Stimulated activated CD8-positive, alpha-beta memory T cell treated with anti-CD3 and anti-CD28 coated beads, Interleukin-4, amount 100 ng/mL, for 4 hours (primary cell): ENCODE measurements around the gene OXER1.

Source experiments
- DNase-seq, 2 donors: peaks; one replicate each; pipeline ENCODE4 v3.0.0-alpha.2; 2020; ENCODE audit warnings: low read depth in 2 of 2, low spot score in 1 of 2

OXER1 gene

GRCh38 chr2:42764096-42764495, at the start of gene OXER1:
Gene OXER1 (minus strand): TSS chr2:42764135. CDS start chr2:42764062, 73 bp downstream.
- DNase-seq, result no peak

DNA sequence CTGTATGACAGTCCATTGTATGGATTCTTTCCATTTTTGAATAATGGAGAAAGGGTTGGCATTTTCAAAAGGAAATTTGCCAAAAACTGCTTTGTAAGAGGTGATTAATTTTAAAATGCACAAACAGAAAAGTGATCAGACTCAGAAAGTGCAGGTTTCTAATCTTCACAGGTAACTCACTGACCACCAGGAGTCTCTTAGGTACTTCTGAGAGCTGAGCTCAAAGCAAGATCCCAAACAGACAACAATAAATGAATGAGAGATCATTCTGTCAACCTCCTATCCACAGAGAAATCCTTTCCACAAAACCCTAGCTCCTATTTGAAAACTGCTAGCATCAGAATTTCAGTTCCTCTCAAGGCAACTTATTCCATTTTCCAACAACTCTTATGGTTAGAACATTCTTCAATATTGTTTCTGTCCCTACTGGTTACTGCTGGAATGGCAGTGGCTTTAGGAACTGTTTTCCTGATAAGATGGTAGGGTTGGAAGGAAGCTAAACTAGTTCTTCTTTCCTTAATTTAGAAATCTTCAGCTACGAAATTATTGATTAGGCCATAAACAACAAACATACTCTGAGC, 49.1 kb upstream of the OXER1 start:
- no peak for DNase-seq

- peak in 1 of 2 donors; percentile 11 for DNase-seq
These were observed 47.3 kb upstream of the OXER1 start for GRCh38 chr2:42810971-42811811.

DNA sequence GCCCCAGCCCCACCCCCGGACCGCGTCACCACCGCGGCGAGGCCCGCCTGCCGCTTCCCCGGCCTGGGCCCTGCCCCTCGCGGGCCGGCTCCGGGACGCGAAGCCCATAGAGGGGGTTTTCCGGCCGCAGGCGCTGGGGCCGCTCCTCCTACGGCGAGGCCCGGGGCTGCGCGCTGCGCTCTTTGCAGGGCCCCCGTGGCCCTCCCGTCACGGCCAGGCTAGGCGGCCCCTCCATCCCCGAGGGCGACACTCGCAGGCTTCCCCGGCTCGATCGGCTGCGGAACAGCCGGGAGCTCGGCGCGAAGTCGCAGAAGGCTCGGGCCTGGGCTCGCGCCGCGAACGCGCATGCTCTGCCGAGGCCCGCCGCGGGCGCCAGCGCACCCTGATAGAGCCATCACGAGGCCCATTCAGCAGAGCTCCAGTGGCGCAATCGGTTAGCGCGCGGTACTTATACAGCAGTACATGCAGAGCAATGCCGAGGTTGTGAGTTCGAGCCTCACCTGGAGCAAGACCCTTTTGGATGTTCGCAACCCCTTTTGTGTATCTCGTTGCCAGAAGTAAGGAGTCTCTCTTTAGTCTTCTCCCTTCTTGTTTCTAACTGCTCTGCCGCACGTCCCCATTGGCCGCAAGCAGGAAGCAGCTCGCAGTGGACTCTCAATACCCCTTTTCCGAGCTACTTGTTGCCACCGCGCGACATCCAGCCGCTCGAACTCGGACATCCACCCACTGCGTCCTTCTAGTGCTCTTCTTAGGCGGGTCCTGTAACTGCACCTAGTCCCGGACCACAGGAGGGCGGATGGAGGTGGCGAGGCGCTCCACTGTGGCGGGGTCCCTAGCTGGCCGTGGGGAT, 46.4 kb upstream of the OXER1 start:
- DNase-seq, result peak; percentile 86 to 89

GRCh38 chr2:42809819-42810120, 45.8 kb upstream of the OXER1 start:
- DNase-seq, result peak in 1 of 2 donors; percentile 43

DNA sequence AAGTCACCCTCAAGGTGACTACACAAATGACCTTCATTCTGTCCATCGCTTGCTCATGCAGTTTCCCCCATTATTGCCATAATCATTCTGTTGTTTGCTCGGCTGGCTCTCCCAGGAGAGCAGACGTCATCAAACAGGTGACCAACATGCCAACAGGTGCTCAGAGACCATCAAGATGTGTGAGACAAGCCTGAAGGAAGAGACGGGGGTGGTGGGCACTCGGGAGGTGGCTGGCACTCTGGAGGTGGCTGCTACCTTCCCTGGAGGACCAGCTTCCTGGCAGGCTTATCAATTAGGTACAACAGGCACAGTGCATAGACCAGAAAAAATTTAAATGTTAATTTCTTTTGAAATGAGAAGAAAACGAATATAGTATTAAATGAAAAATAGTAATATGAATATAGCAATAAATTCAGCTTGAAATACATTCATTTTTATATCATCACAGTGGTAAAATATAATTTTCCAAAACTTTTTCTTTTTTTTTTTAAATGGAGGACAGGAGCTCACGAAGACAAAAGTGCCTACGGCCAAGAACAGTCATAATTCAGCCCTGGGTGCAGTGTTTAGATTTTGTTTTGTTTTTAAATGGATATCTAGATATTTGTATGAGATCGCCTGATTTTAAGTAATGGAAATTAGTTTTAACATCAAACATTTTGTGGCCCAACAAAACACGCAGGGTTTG, 45.3 kb upstream of the OXER1 start:
- no peak for DNase-seq

GRCh38 chr2:42808301-42808700, 44.4 kb upstream of the OXER1 start:
- DNase-seq, result no peak

DNA sequence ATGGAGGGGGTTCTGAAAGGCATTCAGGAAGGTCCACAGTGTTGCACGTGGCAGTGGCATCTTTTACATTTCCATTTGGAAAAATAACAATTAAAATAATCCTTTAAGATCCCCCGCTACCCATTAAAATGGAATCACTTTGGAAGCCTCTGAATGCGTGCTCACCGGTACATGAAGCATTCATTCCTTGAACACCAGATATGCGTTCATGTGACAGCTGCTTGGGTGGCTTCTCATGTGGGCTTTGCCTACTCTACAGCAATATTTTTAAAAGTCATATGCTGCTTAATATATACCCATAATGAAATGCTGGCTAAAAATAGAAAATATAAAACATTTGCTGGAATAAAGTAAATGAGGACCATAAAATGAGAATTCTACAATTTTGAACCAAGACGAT, 42.9 kb upstream of the OXER1 start:
- no peak for DNase-seq

GRCh38 chr2:42804891-42805290, 41.0 kb upstream of the OXER1 start:
- DNase-seq, result no peak

- no peak for DNase-seq
These were observed 40.4 kb upstream of the OXER1 start for GRCh38 chr2:42804338-42804737.

- no peak for DNase-seq
These were observed 38.2 kb upstream of the OXER1 start for GRCh38 chr2:42802150-42802549.

DNA sequence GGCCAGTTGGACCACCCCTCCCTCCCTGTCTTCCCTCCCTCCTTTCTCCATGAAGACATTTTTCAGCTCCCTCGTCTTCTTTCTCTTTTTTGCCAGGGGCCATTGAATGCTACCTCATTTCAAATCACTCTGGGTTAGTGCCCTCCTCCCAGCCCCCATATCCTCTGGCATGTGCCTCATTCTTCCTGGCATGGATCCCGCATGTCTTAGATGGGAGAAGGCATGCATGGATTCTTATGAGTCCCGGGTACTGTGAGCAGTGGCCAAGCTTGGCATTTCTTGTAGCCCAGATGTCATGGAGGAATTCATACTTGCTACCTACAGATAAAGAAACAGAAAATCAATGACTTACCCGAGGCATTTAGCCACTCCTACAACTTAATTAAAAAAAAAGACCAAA, 37.4 kb upstream of the OXER1 start:
- no peak for DNase-seq

DNA sequence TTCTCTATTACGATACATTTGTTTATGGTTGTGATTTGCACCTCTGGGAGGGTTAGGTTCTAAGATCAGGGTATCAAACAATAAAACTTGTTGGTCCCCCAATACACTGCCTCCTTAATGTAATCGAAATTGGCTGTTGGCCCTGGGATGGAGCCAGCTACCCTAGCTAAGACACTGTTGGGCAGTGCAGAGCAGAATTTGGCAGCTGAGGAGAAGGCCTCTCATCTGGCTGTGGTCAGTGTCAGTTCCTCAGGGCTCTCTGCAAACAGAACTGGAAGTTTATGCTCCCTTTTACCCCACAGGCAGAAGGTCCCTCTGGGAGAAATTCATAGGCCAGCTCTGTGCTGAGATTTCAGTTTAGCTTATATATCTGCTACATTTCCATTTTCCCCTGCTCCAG, 37.0 kb upstream of the OXER1 start:
- DNase-seq, result no peak

DNA sequence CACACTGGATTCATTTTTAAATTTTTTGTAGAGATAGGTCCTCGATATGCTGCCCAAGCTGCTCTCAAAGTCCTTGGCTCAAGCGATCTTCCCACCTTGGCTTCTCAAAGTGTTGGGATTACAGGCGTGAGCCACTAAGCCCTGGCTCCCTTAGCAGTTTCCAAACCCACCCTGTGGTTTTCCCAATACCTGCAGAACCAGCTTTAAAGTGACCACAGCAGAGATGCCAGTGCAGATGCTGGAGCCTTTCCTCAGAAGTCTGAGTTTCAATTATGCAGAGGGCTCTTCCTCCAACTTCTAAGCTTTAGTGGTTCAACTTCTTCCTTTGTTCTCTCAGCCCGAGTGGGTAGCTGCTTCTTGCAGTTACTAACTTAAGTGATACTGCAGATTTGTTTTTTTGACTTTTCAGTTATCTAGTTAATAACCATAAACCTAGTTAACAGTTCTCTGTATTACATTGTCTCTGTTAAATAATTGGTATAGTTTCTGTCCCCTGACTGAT, 36.6 kb upstream of the OXER1 start:
- DNase-seq, result no peak

- DNase-seq, result no peak
These were observed 35.9 kb upstream of the OXER1 start for GRCh38 chr2:42799881-42800280.

DNA sequence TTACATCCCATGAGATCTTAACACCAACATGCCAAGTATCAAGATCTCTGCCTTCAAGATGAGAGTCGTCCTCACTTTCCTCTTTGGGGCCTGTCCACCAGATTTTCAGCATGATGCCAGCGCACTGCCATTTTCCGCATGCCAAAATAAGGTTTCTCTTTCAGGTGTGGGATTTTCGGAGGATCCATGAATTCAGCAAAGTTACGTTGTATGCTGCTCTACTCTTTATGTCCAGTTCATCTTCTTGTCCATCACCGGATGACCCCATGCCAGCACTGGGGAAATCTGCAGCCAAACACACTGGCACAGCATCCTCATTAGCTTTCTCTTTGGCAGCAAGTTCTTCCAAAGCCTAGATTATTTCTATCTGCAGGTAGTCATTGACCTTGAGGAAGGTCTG, 33.3 kb upstream of the OXER1 start:
- DNase-seq, result no peak

- DNase-seq, result no peak
These were observed 32.7 kb upstream of the OXER1 start for GRCh38 chr2:42796427-42797248.

- DNase-seq, result no peak
These were observed 31.9 kb upstream of the OXER1 start for GRCh38 chr2:42795841-42796301.

DNA sequence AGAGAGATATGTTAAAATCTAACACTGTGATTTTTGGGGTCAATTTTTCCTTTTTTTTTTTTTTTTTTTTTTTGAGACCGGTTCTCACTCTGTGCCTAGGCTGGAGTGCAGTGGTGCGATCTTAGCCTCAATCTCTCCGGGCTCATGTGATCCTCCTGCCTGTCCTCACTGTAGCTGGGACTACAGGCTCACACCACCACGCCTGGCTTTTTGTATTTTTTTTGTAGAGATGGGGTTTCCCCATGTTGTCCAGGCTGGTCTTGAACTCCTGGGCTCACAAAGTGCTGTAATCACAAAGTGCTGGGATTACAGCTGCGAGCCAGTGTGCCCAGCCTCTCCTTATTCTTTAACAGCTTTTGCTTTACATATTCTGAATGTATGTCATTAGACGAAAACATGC, 31.3 kb upstream of the OXER1 start:
- no peak for DNase-seq
